ENCODE measurements around the gene MACROD2. TPM values are rescaled to one million over a fixed set of nuclear protein-coding genes. Genes with fewer than 3 reads are reported as not detected.

MACROD2 gene
- total RNA-seq, 1 donor from 2014 or later, result 2.4 TPM

GRCh38 chr20:14299831-14300230, 304.5 kb downstream of the MACROD2 start:
- H3K4me3 Mint-ChIP-seq (ENCODE audit: unreplicated experiment), result no peak overlapping the region
- no peaks in the 10 kb centered on the region for H3K9me3 Mint-ChIP-seq (ENCODE audit: unreplicated experiment)
- H3K36me3 Mint-ChIP-seq (ENCODE audit: low read depth, unreplicated experiment), result no peaks in the 10 kb centered on the region
- H3K4me3 ChIP-seq (ENCODE audit: insufficient read depth, low read depth, low read length), result no peak overlapping the region
- H3K4me2 ChIP-seq (ENCODE audit: low read length), result no peak overlapping the region
- H3K27me3 Mint-ChIP-seq (ENCODE audit: low read depth, unreplicated experiment), result no peaks in the 10 kb centered on the region
- TF ChIP-seq CTCF (IDR thresholded peaks at IDR 0.05; ENCODE audit: insufficient read depth, low read depth, low read length) (no peak), EZH2 (IDR thresholded peaks at IDR 0.05; ENCODE audit: insufficient read depth, low read length) (no peak)
- no peaks in the 10 kb centered on the region for H3K79me2 ChIP-seq (ENCODE audit: insufficient read depth, low read length)
- H3K4me1 ChIP-seq (ENCODE audit: insufficient read depth, low read length), result no peaks in the 10 kb centered on the region
- no peak overlapping the region for H2AFZ ChIP-seq (ENCODE audit: low read depth, low read length)
- no peak overlapping the region for H3K9ac ChIP-seq (ENCODE audit: low read length)
- no peaks in the 10 kb centered on the region for H3K9me3 ChIP-seq (ENCODE audit: insufficient read depth, low read depth, low read length)
- FAIRE-seq, result no peak
- H3K4me1 Mint-ChIP-seq (ENCODE audit: low read depth, unreplicated experiment), result peaks cover 1% of the 10 kb centered on the region
- no peaks in the 10 kb centered on the region for H3K36me3 ChIP-seq (ENCODE audit: insufficient read depth, low read length)
- H3K27me3 ChIP-seq (ENCODE audit: insufficient read depth, low read length), result no peaks in the 10 kb centered on the region
- H3K27ac ChIP-seq (ENCODE audit: low read depth, low read length), result no peak overlapping the region
- H3K27ac Mint-ChIP-seq (ENCODE audit: unreplicated experiment), result no peak overlapping the region
- no peaks in the 10 kb centered on the region for H4K20me1 ChIP-seq (ENCODE audit: insufficient read depth, low read length)
- DNase-seq (ENCODE audit: low read depth), result no peak

- Histone ChIP-seq H3K9ac (ENCODE audit: low read length) (no peak overlapping the region), H3K9me3 (ENCODE audit: insufficient read depth, low read depth, low read length) (no peaks in the 10 kb centered on the region), H3K4me3 (ENCODE audit: insufficient read depth, low read depth, low read length) (no peak overlapping the region), H3K27me3 (ENCODE audit: insufficient read depth, low read length) (no peaks in the 10 kb centered on the region), H3K79me2 (ENCODE audit: insufficient read depth, low read length) (no peaks in the 10 kb centered on the region), H2AFZ (ENCODE audit: low read depth, low read length) (no peak overlapping the region), H4K20me1 (ENCODE audit: insufficient read depth, low read length) (no peaks in the 10 kb centered on the region), H3K27ac (ENCODE audit: low read depth, low read length) (no peak overlapping the region), H3K4me2 (ENCODE audit: low read length) (no peak overlapping the region), H3K4me1 (ENCODE audit: insufficient read depth, low read length) (no peaks in the 10 kb centered on the region), H3K36me3 (ENCODE audit: insufficient read depth, low read length) (no peaks in the 10 kb centered on the region)
- TF ChIP-seq EZH2 (IDR thresholded peaks at IDR 0.05; ENCODE audit: insufficient read depth, low read length), result no peak
- no peak for TF ChIP-seq CTCF (IDR thresholded peaks at IDR 0.05; ENCODE audit: insufficient read depth, low read depth, low read length)
- no peak overlapping the region for H3K4me3 Mint-ChIP-seq (ENCODE audit: unreplicated experiment)
- no peak overlapping the region for H3K27ac Mint-ChIP-seq (ENCODE audit: unreplicated experiment)
- H3K4me1 Mint-ChIP-seq (ENCODE audit: low read depth, unreplicated experiment), result no peaks in the 10 kb centered on the region
- no peaks in the 10 kb centered on the region for H3K36me3 Mint-ChIP-seq (ENCODE audit: low read depth, unreplicated experiment)
- no peaks in the 10 kb centered on the region for H3K9me3 Mint-ChIP-seq (ENCODE audit: unreplicated experiment)
- no peak for DNase-seq (ENCODE audit: low read depth)
- FAIRE-seq, result no peak
- no peaks in the 10 kb centered on the region for H3K27me3 Mint-ChIP-seq (ENCODE audit: low read depth, unreplicated experiment)
These were observed 307.8 kb downstream of the MACROD2 start for GRCh38 chr20:14303106-14303505.

GRCh38 chr20:14303651-14304050, 308.3 kb downstream of the MACROD2 start:
- no peak for TF ChIP-seq CTCF (IDR thresholded peaks at IDR 0.05; ENCODE audit: insufficient read depth, low read depth, low read length)
- no peak overlapping the region for H3K27ac ChIP-seq (ENCODE audit: low read depth, low read length)
- no peaks in the 10 kb centered on the region for H3K27me3 Mint-ChIP-seq (ENCODE audit: low read depth, unreplicated experiment)
- no peak overlapping the region for H3K9ac ChIP-seq (ENCODE audit: low read length)
- H3K79me2 ChIP-seq (ENCODE audit: insufficient read depth, low read length), result no peaks in the 10 kb centered on the region
- no peak for DNase-seq (ENCODE audit: low read depth)
- H3K9me3 Mint-ChIP-seq (ENCODE audit: unreplicated experiment), result no peaks in the 10 kb centered on the region
- FAIRE-seq, result no peak
- H3K4me3 Mint-ChIP-seq (ENCODE audit: unreplicated experiment), result no peak overlapping the region
- no peak overlapping the region for H3K27ac Mint-ChIP-seq (ENCODE audit: unreplicated experiment)
- no peaks in the 10 kb centered on the region for H3K4me1 Mint-ChIP-seq (ENCODE audit: low read depth, unreplicated experiment)
- H3K4me3 ChIP-seq (ENCODE audit: insufficient read depth, low read depth, low read length), result no peak overlapping the region
- no peaks in the 10 kb centered on the region for H3K27me3 ChIP-seq (ENCODE audit: insufficient read depth, low read length)
- H4K20me1 ChIP-seq (ENCODE audit: insufficient read depth, low read length), result no peaks in the 10 kb centered on the region
- H3K36me3 Mint-ChIP-seq (ENCODE audit: low read depth, unreplicated experiment), result no peaks in the 10 kb centered on the region
- H3K9me3 ChIP-seq (ENCODE audit: insufficient read depth, low read depth, low read length), result no peaks in the 10 kb centered on the region
- H2AFZ ChIP-seq (ENCODE audit: low read depth, low read length), result no peak overlapping the region
- no peaks in the 10 kb centered on the region for H3K36me3 ChIP-seq (ENCODE audit: insufficient read depth, low read length)
- H3K4me1 ChIP-seq (ENCODE audit: insufficient read depth, low read length), result no peaks in the 10 kb centered on the region
- H3K4me2 ChIP-seq (ENCODE audit: low read length), result no peak overlapping the region
